Natural killer cell (primary cell): ENCODE results near the gene ITGA3. TPM values are rescaled to one million over a fixed set of nuclear protein-coding genes. Genes with fewer than 3 reads are reported as not detected.
A peak's percentile ranks its signal among the peaks of the same experiment; 100 is the strongest.

Source experiments
- ATAC-seq, 3 donors: fragments of 150-1000 bp in 2 of 3; fragments of 200-7000 bp in 1 of 3; cut with Tn5 transposase; 1 replicate in 1 of 3; 2 replicates in 2 of 3; pipeline ENCODE4 v1.10.0; 2021; ENCODE audit warnings: mild to moderate bottlenecking in 2 of 3, moderate library complexity in 2 of 3
- DNase-seq, 2 donors: peaks; one replicate each; pipeline versions ENCODE4 v3.0.0 to v3.0.0-alpha.2; 2013 to 2021; ENCODE audit warnings: mixed read lengths in 1 of 2
- H3K27ac ChIP-seq: one replicate; pipeline ENCODE4 v1.5.1; 2013; ENCODE audit warnings: mild to moderate bottlenecking, low read length
- H3K27me3 ChIP-seq: one replicate; pipeline ENCODE4 v1.6.1; 2013; ENCODE audit warnings: low read length; ENCODE audit not compliant: control insufficient read depth, insufficient read depth
- H3K36me3 ChIP-seq: one replicate; pipeline ENCODE4 v1.6.1; 2013; ENCODE audit warnings: low read length; ENCODE audit not compliant: control insufficient read depth, insufficient read depth
- H3K4me1 ChIP-seq: one replicate; pipeline ENCODE4 v1.6.1; 2013; ENCODE audit warnings: low read length; ENCODE audit not compliant: control insufficient read depth, insufficient read depth
- H3K4me3 ChIP-seq: one replicate; pipeline ENCODE4 v1.5.1; 2013; ENCODE audit warnings: low read length
- H3K9me3 ChIP-seq: one replicate; pipeline ENCODE4 v1.6.1; 2013; ENCODE audit warnings: low read length; ENCODE audit not compliant: control insufficient read depth, insufficient read depth
- H3K27ac Mint-ChIP-seq, 2 donors: one replicate each; pipeline ENCODE4 v1.8.0; 2022; ENCODE audit warnings: mild to moderate bottlenecking in 2 of 2, mixed read lengths in 2 of 2, moderate library complexity in 1 of 2
- H3K27me3 Mint-ChIP-seq, 2 donors: one replicate each; pipeline ENCODE4 v1.8.0; 2022; ENCODE audit warnings: low read depth in 2 of 2, mixed read lengths in 2 of 2
- H3K36me3 Mint-ChIP-seq: one replicate; pipeline ENCODE4 v1.8.0; 2022; ENCODE audit warnings: mixed read lengths
- H3K4me1 Mint-ChIP-seq, 2 donors: one replicate each; pipeline ENCODE4 v1.8.0; 2022; ENCODE audit warnings: mixed read lengths in 2 of 2
- H3K4me3 Mint-ChIP-seq: one replicate; pipeline ENCODE4 v1.8.0; 2022; ENCODE audit warnings: mild to moderate bottlenecking, moderate library complexity, mixed read lengths
- H3K9me3 Mint-ChIP-seq, 2 donors: one replicate each; pipeline ENCODE4 v1.8.0; 2022; ENCODE audit warnings: mixed read lengths in 2 of 2
- WGBS: methylation state at CpG from one replicate; pipeline ENCODE4 v1.1.7; 2013; ENCODE audit warnings: missing lambda C conversion rate; ENCODE audit not compliant: insufficient coverage; 5-methylcytosine and 5-hydroxymethylcytosine counted together
- intact Hi-C: fragments of 100-400 bp; cut with micrococcal nuclease; formaldehyde crosslinking; loops from one replicate; pipeline ENCODE4 v1.14.2; 2022
- total RNA-seq, 4 donors: library from RNA; stranded (reverse); fragments of 120-200 nt in 1 of 4; gene quantifications; one replicate each; pipeline versions ENCODE4 v1.2.3 to v1.2.4, GENCODE V29; 2013 to 2022
- TF ChIP-seq, protein P1 (sequence below): fragments of 200-600 bp; IDR thresholded peaks from one replicate; pipeline ENCODE4 v1.8.0; 2022; ENCODE audit warnings: antibody characterized with exemption

The ITGA3 gene
- total RNA-seq, 3 donors from 2014 or later (not counting 1 experiment from before 2014, with no cell fraction given): 0.47 to 2.8 (median 1.4) TPM

DNA sequence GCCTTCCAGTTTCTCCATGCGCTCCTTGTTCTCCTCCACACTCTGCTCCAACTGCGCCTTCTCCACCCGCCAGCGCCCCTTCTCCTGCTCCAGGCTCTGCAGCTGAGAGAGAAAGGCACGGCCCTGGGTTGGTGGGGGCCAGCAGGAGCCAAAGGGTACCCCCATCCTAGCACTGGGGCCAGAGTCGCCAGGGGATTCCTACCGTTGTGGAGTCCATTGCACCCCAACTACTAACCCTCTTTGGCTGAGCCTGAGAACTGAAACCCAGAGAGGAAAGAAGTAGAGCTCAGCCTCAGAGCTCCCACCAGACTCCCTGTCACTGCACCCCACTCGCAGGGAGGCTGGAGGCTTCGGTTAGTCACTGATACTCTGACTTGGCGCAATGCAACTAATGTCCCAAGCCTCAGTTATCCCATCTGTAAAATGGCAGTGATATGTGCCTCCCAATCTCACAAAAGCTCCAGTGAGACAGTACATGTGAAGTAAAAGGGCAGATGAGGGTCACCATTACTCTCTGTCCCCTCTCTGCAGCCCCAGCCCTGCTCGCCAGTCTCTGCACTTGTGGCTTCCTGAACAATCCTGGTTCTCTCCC lies 80.3 kb downstream of the ITGA3 start:
- intact Hi-C loops: no loop called here
- TF ChIP-seq, protein P1, sequence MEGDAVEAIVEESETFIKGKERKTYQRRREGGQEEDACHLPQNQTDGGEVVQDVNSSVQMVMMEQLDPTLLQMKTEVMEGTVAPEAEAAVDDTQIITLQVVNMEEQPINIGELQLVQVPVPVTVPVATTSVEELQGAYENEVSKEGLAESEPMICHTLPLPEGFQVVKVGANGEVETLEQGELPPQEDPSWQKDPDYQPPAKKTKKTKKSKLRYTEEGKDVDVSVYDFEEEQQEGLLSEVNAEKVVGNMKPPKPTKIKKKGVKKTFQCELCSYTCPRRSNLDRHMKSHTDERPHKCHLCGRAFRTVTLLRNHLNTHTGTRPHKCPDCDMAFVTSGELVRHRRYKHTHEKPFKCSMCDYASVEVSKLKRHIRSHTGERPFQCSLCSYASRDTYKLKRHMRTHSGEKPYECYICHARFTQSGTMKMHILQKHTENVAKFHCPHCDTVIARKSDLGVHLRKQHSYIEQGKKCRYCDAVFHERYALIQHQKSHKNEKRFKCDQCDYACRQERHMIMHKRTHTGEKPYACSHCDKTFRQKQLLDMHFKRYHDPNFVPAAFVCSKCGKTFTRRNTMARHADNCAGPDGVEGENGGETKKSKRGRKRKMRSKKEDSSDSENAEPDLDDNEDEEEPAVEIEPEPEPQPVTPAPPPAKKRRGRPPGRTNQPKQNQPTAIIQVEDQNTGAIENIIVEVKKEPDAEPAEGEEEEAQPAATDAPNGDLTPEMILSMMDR: no peak
- DNase-seq: no peak
- no peaks in the 10 kb centered on the region for H3K9me3 ChIP-seq
- no peaks in the 10 kb centered on the region for H3K36me3 Mint-ChIP-seq
- no peak overlapping the region for H3K4me3 Mint-ChIP-seq
- peaks cover 69% of the 10 kb centered on the region for H3K36me3 ChIP-seq
- no peak overlapping the region for H3K27ac ChIP-seq
- ATAC-seq: no peak
- no peak overlapping the region for H3K4me3 ChIP-seq
- 98% methylated on average over 11 of the region's 11 CpGs for WGBS
- peaks cover 23 to 55% of the 10 kb centered on the region in 2 donors for H3K4me1 Mint-ChIP-seq
- no peak overlapping the region for H3K27ac Mint-ChIP-seq
- no peaks in the 10 kb centered on the region for H3K27me3 Mint-ChIP-seq
- H3K9me3 Mint-ChIP-seq: no peaks in the 10 kb centered on the region
- no peaks in the 10 kb centered on the region for H3K27me3 ChIP-seq
- peaks cover 20% of the 10 kb centered on the region for H3K4me1 ChIP-seq

DNA sequence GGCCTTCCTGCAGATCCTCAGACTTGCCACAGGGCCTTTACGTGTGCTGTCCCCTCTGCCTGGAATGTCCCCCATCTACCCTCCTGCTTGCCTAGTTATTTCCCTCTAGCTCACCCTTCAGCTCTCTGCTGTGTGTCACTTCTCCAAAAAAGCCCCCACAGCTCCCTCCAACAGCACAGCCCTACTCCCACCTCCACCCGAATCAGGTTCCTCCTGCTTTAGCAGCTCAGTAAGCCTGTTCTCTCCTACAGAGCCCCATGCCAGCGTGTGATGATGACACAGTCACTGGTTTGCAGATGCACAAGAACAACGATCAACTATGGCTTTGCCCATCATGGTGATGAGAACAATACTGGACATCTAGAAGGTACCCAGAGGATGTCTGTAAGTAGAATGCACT lies 81.1 kb downstream of the ITGA3 start:
- TF ChIP-seq, protein P1: no peak
- Mint-ChIP-seq H3K36me3 (no peaks in the 10 kb centered on the region), H3K27ac (peak overlapping the region in 1 of 2 donors; percentile 71), H3K4me3 (no peak overlapping the region), H3K4me1 (peaks cover 26 to 55% of the 10 kb centered on the region in 2 donors), H3K9me3 (no peaks in the 10 kb centered on the region), H3K27me3 (no peaks in the 10 kb centered on the region)
- Histone ChIP-seq H3K4me1 (peaks cover 28% of the 10 kb centered on the region), H3K4me3 (no peak overlapping the region), H3K27me3 (no peaks in the 10 kb centered on the region), H3K36me3 (peaks cover 73% of the 10 kb centered on the region), H3K9me3 (no peaks in the 10 kb centered on the region), H3K27ac (no peak overlapping the region)
- ATAC-seq (no peak), DNase-seq (no peak)
- intact Hi-C loops: no loop called here
- 96% methylated on average over 4 of the region's 4 CpGs for WGBS

DNA sequence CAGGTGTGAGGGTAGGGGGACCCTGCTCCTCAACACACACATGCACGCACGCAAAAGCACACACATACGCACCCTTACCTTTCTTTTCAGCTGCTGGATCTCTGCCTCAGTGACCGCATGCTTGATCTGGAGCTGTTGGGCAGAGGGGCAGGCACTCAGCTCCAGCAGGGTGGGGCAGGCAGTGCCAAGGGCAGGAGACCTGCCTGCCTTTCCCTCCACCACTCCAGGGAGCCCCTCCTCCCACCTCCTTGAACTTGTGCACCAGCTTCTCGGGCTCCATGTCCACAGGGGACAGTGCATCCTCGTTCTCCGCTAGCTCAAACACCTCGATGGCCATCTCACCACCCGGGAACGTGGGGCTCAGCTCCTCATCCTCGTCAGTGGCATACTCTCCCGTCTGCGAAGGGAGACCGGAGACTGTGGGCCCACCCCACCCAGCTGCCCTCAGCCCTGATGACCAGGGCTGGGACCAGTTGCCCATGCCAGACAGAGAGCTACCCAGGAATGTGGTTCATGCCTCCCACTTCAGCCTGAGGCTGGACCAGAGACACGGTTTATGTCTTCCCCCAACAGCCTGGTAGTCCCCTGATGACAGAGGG lies 83.4 kb downstream of the ITGA3 start:
- Histone ChIP-seq H3K4me1 (peaks cover 51% of the 10 kb centered on the region), H3K9me3 (no peaks in the 10 kb centered on the region), H3K27me3 (no peaks in the 10 kb centered on the region), H3K4me3 (no peak overlapping the region), H3K36me3 (peaks cover 91% of the 10 kb centered on the region), H3K27ac (no peak overlapping the region)
- Mint-ChIP-seq H3K9me3 (no peaks in the 10 kb centered on the region), H3K27ac (peak overlapping the region; percentile 81 to 84), H3K4me3 (no peak overlapping the region), H3K27me3 (no peaks in the 10 kb centered on the region), H3K36me3 (no peaks in the 10 kb centered on the region), H3K4me1 (peaks cover 48 to 72% of the 10 kb centered on the region in 2 donors)
- WGBS: 91% methylated on average over 15 of the region's 15 CpGs
- ATAC-seq: no peak
- intact Hi-C loops: no loop called here
- TF ChIP-seq, protein P1: no peak
- DNase-seq: no peak

Other genes with a start within 250 kb of the ITGA3 start
- not detected for gene TAC4, start 208.0 kb upstream of the ITGA3 start, total RNA-seq
- 1 to 10 TPM in 1 of 3 donors, under 1 TPM in 1, not detected in 1; 0.35 to 1.1 TPM for gene DLX4, start 86.9 kb upstream of the ITGA3 start, total RNA-seq
- gene DLX3, start 60.9 kb upstream of the ITGA3 start, total RNA-seq: not detected
- 10 to 100 TPM; 23.2 to 32.9 (median 23.6) TPM for gene PDK2, start 39.2 kb downstream of the ITGA3 start, total RNA-seq
- gene SAMD14, start 74.0 kb downstream of the ITGA3 start, total RNA-seq: 1 to 10 TPM; 1.1 to 2.1 (median 1.5) TPM
- 100 to 1,000 TPM; 124 to 162 (median 135) TPM for gene PPP1R9B, start 94.6 kb downstream of the ITGA3 start, total RNA-seq
- gene SGCA, start 109.9 kb downstream of the ITGA3 start, total RNA-seq: not detected
- 1 to 10 TPM; 2.3 to 7.5 (median 2.6) TPM for gene COL1A1, start 145.5 kb downstream of the ITGA3 start, total RNA-seq
- gene TMEM92, start 218.4 kb downstream of the ITGA3 start, total RNA-seq: not detected